GM19372 (cell line): Measurements from ENCODE around the gene IP6K1.
"Not testable (repeated sequence)": the region's sequence is repeated elsewhere in the genome, so short reads cannot be mapped to it uniquely, and the experiment has no call there.

Experiments
- ATAC-seq: cut with Tn5 transposase; IDR thresholded peaks from one replicate; pipeline ENCODE4 v1.9.1; 2021; ENCODE audit warnings: mild to moderate bottlenecking, low read depth, moderate library complexity; ENCODE audit not compliant: unreplicated experiment

IP6K1 gene

DNA sequence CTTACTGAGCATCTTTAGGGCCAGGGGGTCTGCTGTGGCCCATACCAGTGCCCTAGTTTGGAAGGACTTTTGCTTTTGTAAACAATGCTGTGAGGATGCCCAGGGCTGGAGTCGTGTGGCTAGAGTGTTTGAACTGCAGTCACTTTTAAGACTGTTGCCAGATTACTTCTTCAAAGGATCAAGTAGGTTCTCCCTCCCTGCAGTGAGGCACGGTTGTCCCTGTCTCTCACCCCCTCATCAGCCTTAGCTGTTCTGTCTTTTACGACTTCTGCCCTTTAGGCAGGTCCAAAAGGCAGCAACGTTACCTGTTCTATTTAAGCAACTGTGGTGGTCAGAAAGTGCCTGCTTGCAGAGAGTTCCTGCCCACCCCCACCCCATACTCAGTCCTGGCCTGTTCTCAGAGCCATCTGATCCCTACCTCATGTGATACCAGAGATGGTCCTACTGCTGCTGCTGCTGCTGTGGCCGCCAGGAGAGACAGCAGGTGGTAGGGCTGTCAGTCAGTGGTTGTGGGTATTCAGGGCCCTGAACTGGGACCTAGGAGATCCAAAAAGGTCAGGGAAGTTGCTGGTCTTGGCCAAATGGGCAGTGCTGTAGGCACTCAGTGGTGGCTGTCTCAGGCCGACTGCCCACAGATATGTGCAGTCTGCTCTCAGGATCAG lies 91.8 kb downstream of the IP6K1 start:
- not testable (repeated sequence) for ATAC-seq

GRCh38 chr3:49691481-49691880 lies 94.9 kb downstream of the IP6K1 start:
- not testable (repeated sequence) for ATAC-seq

GRCh38 chr3:49690856-49691255 lies 95.5 kb downstream of the IP6K1 start:
- not testable (repeated sequence) for ATAC-seq

GRCh38 chr3:49689908-49690624 lies 96.3 kb downstream of the IP6K1 start:
- ATAC-seq = peak; percentile 7

- peak; percentile 72 for ATAC-seq
Observed at GRCh38 chr3:49689046-49689907, 97.1 kb downstream of the IP6K1 start, which contains the start of the genes MST1 and RNF123. Gene MST1 (minus strand): TSS chr3:49689474. CDS start chr3:49688691, 783 bp downstream. Gene RNF123 (plus strand): TSS chr3:49689557. CDS start chr3:49691166, 1,609 bp downstream.

DNA sequence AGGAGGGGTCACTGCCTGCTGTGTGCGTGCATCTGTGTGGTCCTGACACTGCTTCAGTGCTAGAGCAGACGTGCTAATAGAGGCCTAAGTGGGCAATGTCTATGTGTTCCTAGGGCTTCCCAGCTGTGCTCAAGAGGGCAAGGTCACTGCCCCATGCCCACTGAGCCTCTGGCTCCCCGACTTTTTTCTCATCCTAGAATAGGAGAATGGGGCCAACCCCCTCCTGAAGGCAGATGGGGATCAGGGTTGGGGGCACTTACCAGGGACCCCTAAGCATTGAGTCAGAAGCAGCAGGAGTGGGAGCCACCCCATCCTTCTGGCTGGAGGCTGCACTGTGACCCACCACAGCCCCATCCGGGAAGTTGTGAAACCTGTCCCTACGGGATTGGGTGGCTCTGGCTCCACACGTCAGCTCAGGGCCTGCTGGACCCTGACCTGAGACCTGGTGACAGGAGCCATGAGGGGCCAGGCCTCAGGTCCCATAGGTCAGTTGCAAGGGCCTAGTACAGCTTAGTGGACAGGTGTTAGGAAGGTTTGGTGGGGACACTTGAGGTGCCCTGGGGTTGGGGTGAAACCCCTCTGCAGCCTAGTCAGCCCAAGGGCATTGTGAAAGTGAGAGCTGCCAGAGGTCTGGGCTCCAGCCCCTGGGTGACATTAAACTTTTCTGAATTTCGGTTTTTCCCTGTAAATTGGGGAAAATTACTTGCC lies 97.8 kb downstream of the IP6K1 start:
- ATAC-seq = not testable (repeated sequence)

DNA sequence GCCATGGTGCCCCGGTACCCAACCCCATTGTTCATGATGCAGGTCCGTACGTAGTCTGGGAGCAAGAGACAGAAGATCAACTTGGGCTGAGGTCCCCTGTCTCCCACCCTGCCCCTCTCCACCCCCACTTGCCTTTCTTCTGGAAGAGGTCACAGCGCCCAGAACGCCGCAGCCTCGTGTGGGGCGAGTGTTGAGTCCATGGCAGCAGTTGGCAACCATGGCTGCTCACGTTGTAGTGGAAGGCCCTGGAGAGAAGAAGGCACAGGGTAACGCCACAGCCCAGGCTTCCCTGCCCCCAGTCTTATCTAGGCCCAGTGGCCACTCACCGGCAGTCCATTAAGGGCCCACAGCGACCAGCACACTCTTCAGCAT lies 98.9 kb downstream of the IP6K1 start:
- not testable (repeated sequence) for ATAC-seq

DNA sequence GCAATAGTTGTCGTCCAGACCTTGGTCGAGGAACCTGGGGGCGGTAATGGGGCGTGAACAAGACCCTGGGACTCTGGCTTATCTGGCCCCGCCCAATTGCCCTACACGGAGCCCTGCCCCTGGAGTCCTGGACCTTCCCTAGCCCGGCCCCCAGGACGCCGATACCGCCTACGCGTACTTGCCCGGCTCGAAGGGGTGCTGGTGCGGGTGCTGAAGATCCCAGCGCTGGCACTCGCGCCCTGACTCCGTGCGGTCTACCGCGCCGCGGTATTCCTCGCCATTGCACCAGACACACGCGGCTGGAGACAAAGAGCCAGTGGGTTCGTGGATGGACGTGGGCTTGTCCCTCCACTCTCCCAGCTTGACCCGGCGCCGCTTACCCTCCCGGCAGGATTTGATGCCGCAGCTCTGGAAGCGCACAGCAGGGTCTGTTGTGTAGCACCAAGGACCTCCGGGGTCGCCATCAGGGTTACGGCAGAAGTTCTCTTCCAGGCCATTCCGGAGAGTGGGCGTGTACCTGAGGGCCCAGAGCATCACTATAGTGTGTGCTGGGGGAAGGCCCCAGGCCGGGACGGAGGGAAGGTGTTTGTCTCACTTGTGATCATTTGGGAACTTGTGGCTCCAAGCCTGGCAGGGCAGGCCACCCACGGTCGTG lies 99.4 kb downstream of the IP6K1 start:
- ATAC-seq = not testable (repeated sequence)

DNA sequence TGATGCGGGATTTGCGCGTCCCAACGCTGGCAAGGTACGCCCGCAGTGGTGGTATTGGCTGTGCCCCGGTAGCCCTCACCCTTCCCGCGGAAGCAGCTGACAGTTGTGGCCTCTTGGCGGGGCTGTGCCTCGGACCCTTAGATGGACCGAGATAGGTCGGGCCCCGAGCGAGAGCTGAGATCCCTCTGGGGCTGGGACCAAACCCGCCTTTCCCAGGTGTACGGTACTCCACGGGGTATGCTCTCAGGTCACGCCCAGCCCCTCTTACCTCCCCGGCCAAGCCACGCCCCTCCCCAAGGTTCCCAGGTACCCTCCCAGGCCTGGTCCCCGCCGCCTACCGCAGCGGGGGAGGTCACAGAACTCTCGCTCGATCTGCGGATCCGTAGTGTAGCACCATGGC lies 100.0 kb downstream of the IP6K1 start:
- ATAC-seq = not testable (repeated sequence)

DNA sequence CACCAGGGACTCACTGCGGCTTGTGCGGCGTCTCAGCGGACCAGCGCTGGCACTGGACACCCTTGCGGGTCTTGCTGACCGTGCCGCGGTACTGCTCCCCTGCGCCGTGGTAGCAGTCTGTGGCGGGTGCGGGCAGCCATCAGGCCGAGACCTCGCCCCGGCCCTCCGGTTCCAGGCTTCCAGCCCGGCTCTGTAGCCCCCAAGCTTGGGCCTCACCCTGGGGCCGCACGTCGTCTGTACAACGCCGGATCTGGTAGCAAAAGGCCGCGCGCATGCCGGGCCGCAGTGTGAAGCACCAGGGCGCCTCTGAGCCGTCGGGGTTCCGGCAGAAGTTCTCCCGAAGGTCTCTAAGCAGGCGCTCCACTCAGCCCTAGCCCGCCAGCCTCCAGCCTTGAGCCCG lies 100.5 kb downstream of the IP6K1 start:
- ATAC-seq = not testable (repeated sequence)

DNA sequence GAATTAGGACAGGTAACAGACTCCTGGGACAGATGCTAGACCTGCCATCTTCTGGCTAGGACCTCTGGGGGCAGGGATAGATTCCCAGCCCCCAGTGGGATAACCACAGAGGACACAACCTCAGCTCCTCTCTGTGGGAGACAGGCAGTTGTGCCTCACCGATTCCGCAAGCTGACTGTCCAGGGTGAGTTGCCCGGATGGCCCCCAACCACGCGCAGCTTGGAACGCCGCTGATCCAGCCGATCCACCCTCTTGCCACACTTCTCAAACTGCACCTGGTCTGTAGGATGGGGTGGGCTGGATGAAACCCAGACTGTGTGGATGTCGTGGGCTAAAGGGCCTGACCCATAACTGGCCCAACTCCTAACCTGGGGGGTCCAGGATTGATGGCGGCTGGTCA lies 101.2 kb downstream of the IP6K1 start:
- ATAC-seq = not testable (repeated sequence)

DNA sequence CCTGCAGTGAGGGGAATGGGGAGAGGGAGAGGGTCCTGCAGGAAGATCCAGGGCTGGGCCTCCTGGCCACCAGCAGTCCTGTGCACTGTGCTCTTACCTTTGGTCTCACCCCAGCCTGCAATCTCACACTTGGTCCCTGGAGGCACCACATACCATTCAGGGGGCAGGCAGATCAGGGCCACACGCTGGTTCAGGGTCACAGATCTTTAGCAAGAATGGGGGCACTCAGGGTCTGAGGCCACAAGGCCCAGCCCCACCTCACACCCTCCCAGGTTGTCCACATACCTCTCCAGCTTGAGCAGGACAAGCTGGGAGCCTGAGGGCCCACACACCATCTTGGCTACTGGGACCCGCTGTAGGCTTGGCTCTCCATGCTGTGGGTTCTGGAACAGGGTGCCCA lies 101.9 kb downstream of the IP6K1 start:
- ATAC-seq = not testable (repeated sequence)

DNA sequence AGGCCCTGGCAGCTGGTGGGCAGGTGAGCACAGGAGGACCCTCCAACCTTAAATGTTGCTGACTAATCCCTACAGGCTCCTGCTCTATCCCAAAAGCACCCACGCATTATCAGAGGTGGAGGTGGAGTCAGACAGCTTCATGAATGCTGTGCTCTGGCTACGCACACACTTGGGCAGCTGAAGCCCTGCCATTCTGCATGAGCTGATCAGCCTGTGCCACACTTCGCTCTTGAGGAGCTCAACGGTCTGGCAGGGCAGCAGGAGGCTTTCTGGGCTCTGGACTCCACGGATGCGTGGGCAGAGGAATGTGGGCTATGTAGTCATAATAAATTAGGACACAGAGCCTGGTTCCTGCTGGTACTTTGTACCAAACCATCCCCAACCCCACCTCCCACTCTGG lies 103.2 kb downstream of the IP6K1 start:
- ATAC-seq = no peak

GRCh38 chr3:49681543-49681942 lies 104.8 kb downstream of the IP6K1 start:
- ATAC-seq = no peak

GRCh38 chr3:49681232-49681522 lies 105.2 kb downstream of the IP6K1 start:
- no peak for ATAC-seq

DNA sequence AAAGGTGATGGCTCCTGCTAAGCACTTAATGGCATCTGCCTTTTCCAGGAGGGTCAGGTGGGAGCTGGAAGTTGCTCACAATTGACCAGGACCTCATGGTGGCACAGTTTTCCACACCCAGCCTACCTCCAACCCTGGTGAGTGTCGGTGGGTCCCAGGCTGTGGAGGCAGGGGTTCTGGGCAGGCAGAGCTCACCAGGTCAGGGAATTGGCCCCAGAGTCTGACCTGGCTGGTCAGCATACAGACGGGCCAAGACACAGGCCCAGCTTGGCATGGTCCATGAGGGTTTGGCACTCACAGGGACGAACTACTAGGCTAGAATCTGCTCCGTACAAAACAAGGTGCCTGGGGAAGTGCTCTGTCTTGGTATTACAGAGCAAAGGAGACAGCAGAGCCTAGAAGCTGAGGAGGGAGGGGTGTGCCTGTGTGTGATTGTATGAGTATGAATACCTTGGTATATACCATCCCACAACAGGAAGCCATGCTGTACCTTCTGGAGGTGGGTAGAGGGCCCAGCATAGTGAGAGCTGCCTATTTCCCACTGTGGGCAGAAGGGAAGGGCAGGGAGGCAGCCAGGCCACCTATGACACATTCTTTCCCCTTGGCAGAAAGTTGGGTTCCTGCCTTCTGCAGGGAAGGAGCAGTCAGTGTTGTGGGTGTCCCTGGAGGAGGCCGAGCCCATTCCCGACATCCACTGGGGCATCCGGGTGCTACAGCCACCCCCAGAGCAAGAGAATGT lies 105.7 kb downstream of the IP6K1 start:
- ATAC-seq = no peak

GRCh38 chr3:49675912-49676311 lies 110.4 kb downstream of the IP6K1 start:
- no peak for ATAC-seq

GRCh38 chr3:49674497-49674983 lies 111.8 kb downstream of the IP6K1 start:
- ATAC-seq = peak; percentile 21
